ENCODE results near the gene SCIN.
"Not testable (repeated sequence)": the region's sequence is repeated elsewhere in the genome, so short reads cannot be mapped to it uniquely, and the experiment has no call there.

SCIN gene

DNA sequence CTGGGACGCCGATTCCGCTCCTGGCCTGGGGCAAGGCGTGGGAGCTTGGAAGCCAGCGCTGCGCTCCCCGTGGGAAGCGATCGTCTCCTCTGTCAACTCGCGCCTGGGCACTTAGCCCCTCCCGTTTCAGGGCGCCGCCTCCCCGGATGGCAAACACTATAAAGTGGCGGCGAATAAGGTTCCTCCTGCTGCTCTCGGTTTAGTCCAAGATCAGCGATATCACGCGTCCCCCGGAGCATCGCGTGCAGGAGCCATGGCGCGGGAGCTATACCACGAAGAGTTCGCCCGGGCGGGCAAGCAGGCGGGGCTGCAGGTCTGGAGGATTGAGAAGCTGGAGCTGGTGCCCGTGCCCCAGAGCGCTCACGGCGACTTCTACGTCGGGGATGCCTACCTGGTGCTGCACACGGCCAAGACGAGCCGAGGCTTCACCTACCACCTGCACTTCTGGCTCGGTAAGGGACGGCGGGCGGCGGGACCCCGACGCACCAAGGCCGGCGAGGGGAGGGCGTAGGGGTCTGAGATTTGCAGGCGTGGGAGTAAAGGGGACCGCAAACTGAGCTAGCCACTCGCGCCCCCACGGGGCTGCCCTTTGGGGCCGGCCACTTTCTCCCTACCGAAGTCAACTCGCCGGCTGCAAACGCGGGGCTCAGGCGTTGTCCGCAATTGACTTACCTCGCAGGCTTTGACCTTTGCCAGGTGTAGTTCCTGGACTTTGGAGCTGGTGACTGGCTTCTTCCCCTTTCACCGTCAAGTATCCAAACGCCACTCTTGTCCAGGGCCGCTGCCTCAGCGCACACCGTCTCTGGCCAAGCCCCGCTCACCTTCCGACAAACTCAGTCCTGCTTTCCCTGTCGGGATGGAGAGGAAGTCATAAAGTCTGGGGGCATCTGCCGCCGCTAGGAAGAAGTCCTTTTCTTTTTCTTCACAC is at the start of gene SCIN:
Gene SCIN, plus strand, starts transcription at position 187 of the 928 bp plus-strand sequence. Its CDS starts 67 bp downstream, at position 254.
- peaks cover 68% of the 10 kb centered on the region for H3K27me3 Mint-ChIP-seq
- ATAC-seq (replicated peaks; ENCODE audit: extremely low read depth, poor library complexity, severe bottlenecking) (peak; percentile 57), DNase-seq (ENCODE audit: low spot score in 2 of 2) (no peak)
- no peaks in the 10 kb centered on the region for H3K9me3 Mint-ChIP-seq
- no peak within 1 kb of the TSS for H3K27ac Mint-ChIP-seq (ENCODE audit: low read depth)
- H3K36me3 Mint-ChIP-seq (ENCODE audit: insufficient read depth) = no peaks in the 10 kb centered on the region
- peak within 1 kb of the TSS; percentile 68 for H3K4me3 Mint-ChIP-seq
- peaks cover 14% of the 10 kb centered on the region for H3K4me1 Mint-ChIP-seq

DNA sequence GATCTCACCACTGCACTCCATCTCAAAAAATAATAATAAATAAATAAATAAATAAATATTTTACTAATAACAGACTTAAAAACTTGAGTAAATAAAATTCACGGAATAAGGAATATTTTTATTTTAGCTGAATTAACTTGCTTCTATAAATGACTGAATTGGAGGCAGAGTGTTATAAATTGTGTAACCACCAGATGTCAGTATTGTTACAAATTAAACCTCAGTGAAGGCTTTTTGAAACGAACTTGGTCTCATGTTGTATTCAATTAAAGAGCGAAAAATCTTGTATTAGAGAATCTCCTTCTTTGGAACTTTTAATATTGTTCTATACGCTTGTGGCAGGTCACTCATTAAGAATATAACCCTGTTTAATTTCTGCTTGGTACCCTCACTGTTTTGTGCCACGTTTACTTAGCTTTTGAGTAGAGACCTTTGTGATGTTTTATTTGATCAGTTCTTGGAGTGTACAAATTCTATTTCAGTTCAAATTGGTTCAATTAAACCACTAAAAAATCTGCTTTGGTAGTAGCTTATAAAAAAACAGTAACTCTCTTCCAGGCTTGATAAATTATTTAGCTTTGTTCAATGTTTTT is 45.6 kb upstream of the SCIN start:
- DNase-seq (ENCODE audit: low spot score in 2 of 2) (no peak), ATAC-seq (replicated peaks; ENCODE audit: extremely low read depth, poor library complexity, severe bottlenecking) (no peak)
- H3K4me3 Mint-ChIP-seq = no peak overlapping the region
- H3K27me3 Mint-ChIP-seq = peaks cover 52% of the 10 kb centered on the region
- H3K36me3 Mint-ChIP-seq (ENCODE audit: insufficient read depth) = no peaks in the 10 kb centered on the region
- no peaks in the 10 kb centered on the region for H3K9me3 Mint-ChIP-seq
- no peak overlapping the region for H3K27ac Mint-ChIP-seq (ENCODE audit: low read depth)
- no peaks in the 10 kb centered on the region for H3K4me1 Mint-ChIP-seq

DNA sequence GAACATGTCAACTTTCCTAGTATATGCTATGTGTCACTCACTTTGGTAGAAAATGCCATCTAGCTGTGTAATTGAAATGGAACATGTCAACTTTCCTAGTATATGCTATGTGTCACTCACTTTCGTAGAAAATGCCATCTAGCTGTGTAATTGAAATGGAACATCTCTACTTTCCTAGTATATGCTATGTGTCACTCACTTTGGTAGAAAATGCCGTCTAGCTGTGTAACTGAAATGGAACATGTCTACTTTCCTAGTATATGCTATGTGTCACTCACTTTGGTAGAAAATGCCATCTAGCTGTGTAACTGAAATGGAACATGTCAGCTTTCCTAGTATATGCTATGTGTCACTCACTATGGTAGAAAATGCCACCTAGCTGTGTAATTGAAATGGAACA is 43.8 kb upstream of the SCIN start:
- not testable (repeated sequence) for H3K27ac Mint-ChIP-seq (ENCODE audit: low read depth); H3K36me3 Mint-ChIP-seq (ENCODE audit: insufficient read depth); DNase-seq (ENCODE audit: low spot score in 2 of 2); ATAC-seq (replicated peaks; ENCODE audit: extremely low read depth, poor library complexity, severe bottlenecking); H3K4me1 Mint-ChIP-seq; H3K9me3 Mint-ChIP-seq; H3K4me3 Mint-ChIP-seq
- peaks cover 46% of the 10 kb centered on the region for H3K27me3 Mint-ChIP-seq

DNA sequence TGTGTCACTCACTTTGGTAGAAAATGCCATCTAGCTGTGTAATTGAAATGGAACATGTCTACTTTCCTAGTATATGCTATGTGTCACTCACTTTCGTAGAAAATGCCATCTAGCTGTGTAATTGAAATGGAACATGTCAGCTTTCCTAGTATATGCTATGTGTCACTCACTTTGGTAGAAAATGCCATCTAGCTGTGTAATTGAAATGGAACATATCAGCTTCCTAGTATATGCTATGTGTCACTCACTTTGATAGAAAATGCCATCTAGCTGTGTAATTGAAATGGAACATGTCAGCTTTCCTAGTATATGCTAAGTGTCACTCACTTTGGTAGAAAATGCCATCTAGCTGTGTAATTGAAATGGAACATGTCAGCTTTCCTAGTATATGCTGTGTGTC is 42.9 kb upstream of the SCIN start:
- not testable (repeated sequence) for ATAC-seq (replicated peaks; ENCODE audit: extremely low read depth, poor library complexity, severe bottlenecking); DNase-seq (ENCODE audit: low spot score in 2 of 2); H3K36me3 Mint-ChIP-seq (ENCODE audit: insufficient read depth); H3K4me3 Mint-ChIP-seq; H3K9me3 Mint-ChIP-seq; H3K27ac Mint-ChIP-seq (ENCODE audit: low read depth); H3K4me1 Mint-ChIP-seq
- peaks cover 42% of the 10 kb centered on the region for H3K27me3 Mint-ChIP-seq

DNA sequence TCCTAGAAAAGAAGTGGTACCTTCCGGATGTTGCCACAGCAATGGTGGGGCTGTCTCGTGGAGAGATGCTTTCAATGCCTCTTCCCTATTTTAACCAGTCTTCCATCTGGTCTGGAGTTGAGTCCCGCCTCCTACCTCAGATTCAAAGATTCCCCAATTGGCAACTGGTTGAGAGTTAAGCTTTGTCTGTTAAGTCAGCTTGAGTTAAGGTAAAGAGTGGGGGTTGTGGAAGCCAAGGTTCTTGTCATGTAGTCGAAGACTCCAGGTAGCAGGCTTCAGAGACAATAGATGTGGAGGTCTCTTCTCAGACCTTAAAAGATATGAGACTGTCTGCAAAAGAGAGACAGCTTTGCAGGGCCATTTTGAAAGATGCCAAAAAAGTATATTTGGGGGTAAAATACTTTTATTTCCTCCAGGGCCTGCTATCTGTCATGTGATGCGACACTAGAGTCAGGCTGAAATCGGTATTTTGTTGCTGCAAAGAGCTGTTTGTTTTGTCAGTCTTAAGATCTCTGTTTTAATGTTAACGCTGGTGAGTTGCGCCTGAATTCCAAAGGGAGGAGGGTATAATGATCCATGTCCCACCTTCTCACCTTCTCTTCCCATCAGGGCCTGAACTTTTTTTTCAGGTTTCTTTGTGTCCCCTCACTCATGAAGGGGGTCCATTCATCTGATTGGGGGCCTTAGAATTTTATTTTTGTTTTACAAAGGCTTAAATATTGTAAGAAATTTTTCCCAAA is 40.4 kb upstream of the SCIN start:
- no peak for DNase-seq (ENCODE audit: low spot score in 2 of 2)
- no peak for ATAC-seq (replicated peaks; ENCODE audit: extremely low read depth, poor library complexity, severe bottlenecking)
- Mint-ChIP-seq H3K4me3 (no peak overlapping the region), H3K4me1 (no peaks in the 10 kb centered on the region), H3K9me3 (no peaks in the 10 kb centered on the region), H3K27ac (ENCODE audit: low read depth) (no peak overlapping the region), H3K27me3 (peaks cover 40% of the 10 kb centered on the region), H3K36me3 (ENCODE audit: insufficient read depth) (no peaks in the 10 kb centered on the region)

DNA sequence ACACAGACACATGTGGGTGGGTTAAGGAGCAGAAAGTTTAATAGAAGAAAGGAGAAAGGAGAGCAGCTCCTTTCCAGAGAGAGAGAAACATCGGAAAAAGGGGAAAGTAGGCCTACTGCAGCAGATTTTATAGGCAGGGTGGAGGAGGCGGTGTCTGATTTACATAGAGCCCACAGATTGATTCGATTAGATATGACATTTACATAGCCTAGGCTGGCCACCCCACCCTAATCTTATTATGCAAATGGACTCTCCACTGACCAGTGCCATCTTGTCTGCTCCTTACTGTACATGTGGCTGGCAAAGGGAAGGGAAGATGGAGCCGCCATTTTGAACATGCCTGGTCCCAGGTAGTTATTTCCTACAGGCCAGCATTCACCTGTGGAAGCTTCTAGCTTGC is 38.7 kb upstream of the SCIN start:
- ATAC-seq (replicated peaks; ENCODE audit: extremely low read depth, poor library complexity, severe bottlenecking) = no peak
- Mint-ChIP-seq H3K9me3 (no peaks in the 10 kb centered on the region), H3K4me1 (no peaks in the 10 kb centered on the region), H3K27ac (ENCODE audit: low read depth) (no peak overlapping the region), H3K36me3 (ENCODE audit: insufficient read depth) (no peaks in the 10 kb centered on the region), H3K27me3 (peaks cover 56% of the 10 kb centered on the region), H3K4me3 (no peak overlapping the region)
- no peak for DNase-seq (ENCODE audit: low spot score in 2 of 2)

DNA sequence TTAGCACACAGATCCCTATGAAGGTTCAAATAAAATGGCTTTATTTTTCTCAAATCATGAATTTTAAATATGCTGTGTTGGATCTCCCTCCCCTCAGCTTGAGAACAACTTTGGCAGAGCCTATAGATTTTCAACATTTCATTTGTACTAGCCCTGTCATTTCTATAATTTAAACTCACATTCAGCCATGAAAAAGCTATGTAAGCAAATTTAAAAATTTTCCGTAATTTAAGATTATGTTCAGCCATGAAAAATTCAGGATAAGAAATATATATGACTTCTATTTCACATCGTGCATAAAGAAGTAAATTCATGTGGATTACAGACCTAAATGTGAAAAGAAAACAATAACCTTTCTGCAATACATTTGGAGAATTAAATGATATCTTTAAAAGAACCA is 36.5 kb upstream of the SCIN start:
- Mint-ChIP-seq H3K36me3 (ENCODE audit: insufficient read depth) (no peaks in the 10 kb centered on the region), H3K4me3 (no peak overlapping the region), H3K4me1 (no peaks in the 10 kb centered on the region), H3K27me3 (peaks cover 68% of the 10 kb centered on the region), H3K9me3 (peaks cover 5% of the 10 kb centered on the region), H3K27ac (ENCODE audit: low read depth) (no peak overlapping the region)
- ATAC-seq (replicated peaks; ENCODE audit: extremely low read depth, poor library complexity, severe bottlenecking) (no peak), DNase-seq (ENCODE audit: low spot score in 2 of 2) (no peak)

DNA sequence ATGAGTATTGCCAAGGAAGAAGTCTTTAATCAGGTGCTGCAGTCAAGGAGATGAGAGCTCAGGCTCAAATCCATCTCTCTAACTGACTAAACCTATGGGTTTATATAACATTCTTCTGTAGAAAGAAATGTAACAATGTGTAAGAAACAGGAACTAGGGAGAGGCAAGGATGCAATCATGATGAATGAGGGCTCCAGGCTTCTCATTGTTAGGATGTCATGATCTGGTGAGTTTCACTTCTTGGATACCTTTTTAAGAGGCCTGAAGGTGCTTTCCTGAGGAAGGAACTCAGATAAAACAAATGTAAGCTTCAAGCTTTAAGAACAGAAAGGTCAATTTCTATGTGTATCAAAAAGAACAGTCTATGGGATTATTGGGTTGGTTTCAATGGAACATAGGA is 30.8 kb upstream of the SCIN start:
- DNase-seq (ENCODE audit: low spot score in 2 of 2) (no peak), ATAC-seq (replicated peaks; ENCODE audit: extremely low read depth, poor library complexity, severe bottlenecking) (no peak)
- H3K4me3 Mint-ChIP-seq = no peak overlapping the region
- no peak overlapping the region for H3K27ac Mint-ChIP-seq (ENCODE audit: low read depth)
- H3K27me3 Mint-ChIP-seq = peaks cover 49% of the 10 kb centered on the region
- H3K4me1 Mint-ChIP-seq = no peaks in the 10 kb centered on the region
- no peaks in the 10 kb centered on the region for H3K36me3 Mint-ChIP-seq (ENCODE audit: insufficient read depth)
- peaks cover 5% of the 10 kb centered on the region for H3K9me3 Mint-ChIP-seq

DNA sequence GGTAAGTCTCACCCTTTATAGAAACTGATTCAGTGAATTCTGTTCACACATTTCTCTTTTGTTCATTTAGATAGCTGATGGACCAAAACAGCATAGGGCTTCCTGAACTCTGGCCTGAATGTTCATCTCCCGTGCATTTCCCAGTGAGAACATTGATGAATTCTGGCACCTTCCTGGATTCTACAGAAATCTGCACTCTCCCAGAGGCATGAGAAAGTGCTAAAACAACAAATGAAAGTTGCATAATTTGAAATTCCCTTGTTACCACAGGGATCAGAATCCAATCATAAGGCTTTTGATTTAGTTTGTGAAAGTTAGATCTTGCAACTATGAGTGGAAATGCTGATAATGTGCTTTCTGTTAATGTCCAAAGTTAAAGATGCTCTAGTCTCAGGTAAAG is 29.7 kb upstream of the SCIN start:
- H3K27ac Mint-ChIP-seq (ENCODE audit: low read depth) = no peak overlapping the region
- no peak for DNase-seq (ENCODE audit: low spot score in 2 of 2)
- no peak overlapping the region for H3K4me3 Mint-ChIP-seq
- no peaks in the 10 kb centered on the region for H3K36me3 Mint-ChIP-seq (ENCODE audit: insufficient read depth)
- no peak for ATAC-seq (replicated peaks; ENCODE audit: extremely low read depth, poor library complexity, severe bottlenecking)
- peaks cover 5% of the 10 kb centered on the region for H3K9me3 Mint-ChIP-seq
- peaks cover 37% of the 10 kb centered on the region for H3K27me3 Mint-ChIP-seq
- H3K4me1 Mint-ChIP-seq = no peaks in the 10 kb centered on the region

DNA sequence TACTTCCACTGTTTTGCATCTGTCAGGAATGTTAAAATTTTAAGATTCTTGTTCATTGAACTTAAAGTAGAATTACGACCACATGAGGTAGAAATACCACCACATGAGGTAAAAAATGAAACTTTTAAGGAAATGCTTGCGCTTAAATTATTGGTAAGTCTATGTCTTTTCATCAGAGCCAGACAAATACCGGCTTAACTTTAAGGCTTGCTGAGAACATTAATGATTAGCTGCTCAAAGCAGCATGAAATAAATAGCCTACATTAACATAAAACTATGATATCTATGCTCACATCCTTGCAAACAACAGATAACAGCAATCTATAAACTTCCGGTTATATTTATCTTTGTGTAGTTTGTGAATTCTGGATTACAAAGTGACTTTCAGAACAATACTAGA is 26.9 kb upstream of the SCIN start:
- H3K36me3 Mint-ChIP-seq (ENCODE audit: insufficient read depth) = no peaks in the 10 kb centered on the region
- H3K27me3 Mint-ChIP-seq = peaks cover 29% of the 10 kb centered on the region
- no peak overlapping the region for H3K4me3 Mint-ChIP-seq
- DNase-seq (ENCODE audit: low spot score in 2 of 2) (no peak), ATAC-seq (replicated peaks; ENCODE audit: extremely low read depth, poor library complexity, severe bottlenecking) (no peak)
- H3K27ac Mint-ChIP-seq (ENCODE audit: low read depth) = no peak overlapping the region
- no peaks in the 10 kb centered on the region for H3K4me1 Mint-ChIP-seq
- peaks cover 3% of the 10 kb centered on the region for H3K9me3 Mint-ChIP-seq

DNA sequence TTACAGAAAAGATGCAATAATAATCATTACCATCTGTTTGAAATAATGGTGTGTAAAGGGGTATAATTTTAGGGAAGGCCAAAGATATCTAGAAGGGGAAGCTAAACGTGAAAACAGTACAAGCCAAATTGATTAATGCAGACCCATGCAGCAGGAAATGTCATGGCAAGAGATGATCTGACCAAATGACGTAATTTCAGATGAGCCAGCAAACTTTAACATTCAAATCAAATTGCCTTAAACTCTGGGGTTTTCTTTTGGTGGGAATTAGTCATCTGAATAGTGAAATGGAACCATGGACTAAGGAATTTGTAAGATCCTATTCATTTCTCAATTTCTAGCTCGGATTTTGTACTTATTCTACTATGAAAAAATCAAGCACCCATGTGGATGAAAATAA is 21.4 kb upstream of the SCIN start:
- H3K27ac Mint-ChIP-seq (ENCODE audit: low read depth) = no peak overlapping the region
- H3K27me3 Mint-ChIP-seq = peaks cover 10% of the 10 kb centered on the region
- no peak overlapping the region for H3K4me3 Mint-ChIP-seq
- no peaks in the 10 kb centered on the region for H3K4me1 Mint-ChIP-seq
- H3K9me3 Mint-ChIP-seq = no peaks in the 10 kb centered on the region
- no peak for ATAC-seq (replicated peaks; ENCODE audit: extremely low read depth, poor library complexity, severe bottlenecking)
- H3K36me3 Mint-ChIP-seq (ENCODE audit: insufficient read depth) = no peaks in the 10 kb centered on the region
- DNase-seq (ENCODE audit: low spot score in 2 of 2) = no peak

DNA sequence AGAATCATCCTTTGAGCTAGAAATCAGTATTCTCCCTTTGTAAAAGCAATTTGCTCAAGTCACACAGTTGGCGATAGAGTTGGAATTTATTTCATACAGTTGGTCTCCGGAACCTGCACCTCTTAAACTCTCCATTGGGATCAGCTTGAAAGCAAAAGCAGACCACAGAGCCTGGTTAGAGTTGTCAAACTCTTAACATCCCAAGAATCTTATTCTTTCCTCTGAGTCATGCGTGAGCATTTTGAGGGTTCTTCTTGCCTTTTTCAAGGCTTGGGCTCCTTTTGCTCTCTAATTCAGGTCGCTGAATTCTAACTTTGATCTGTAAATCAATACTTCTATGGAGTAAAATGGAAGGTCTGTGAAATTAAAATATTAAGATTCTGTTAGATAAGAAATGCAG is 19.6 kb upstream of the SCIN start:
- H3K4me3 Mint-ChIP-seq = no peak overlapping the region
- H3K27ac Mint-ChIP-seq (ENCODE audit: low read depth) = no peak overlapping the region
- no peaks in the 10 kb centered on the region for H3K4me1 Mint-ChIP-seq
- H3K36me3 Mint-ChIP-seq (ENCODE audit: insufficient read depth) = no peaks in the 10 kb centered on the region
- DNase-seq (ENCODE audit: low spot score in 2 of 2) (no peak), ATAC-seq (replicated peaks; ENCODE audit: extremely low read depth, poor library complexity, severe bottlenecking) (no peak)
- H3K9me3 Mint-ChIP-seq = no peaks in the 10 kb centered on the region
- H3K27me3 Mint-ChIP-seq = peaks cover 10% of the 10 kb centered on the region
